NCI-H748 treated with DMSO at 0.1 percent for 48 hours (cell line): ENCODE results near the gene ABCG1.
"Not testable (repeated sequence)": the region's sequence is repeated elsewhere in the genome, so short reads cannot be mapped to it uniquely, and the experiment has no call there.

ENCODE experiments used
- DNase-seq: peaks from one replicate; lab custom pipeline; 2025; lab: John Stamatoyannopoulos, UW

ABCG1 gene

DNA sequence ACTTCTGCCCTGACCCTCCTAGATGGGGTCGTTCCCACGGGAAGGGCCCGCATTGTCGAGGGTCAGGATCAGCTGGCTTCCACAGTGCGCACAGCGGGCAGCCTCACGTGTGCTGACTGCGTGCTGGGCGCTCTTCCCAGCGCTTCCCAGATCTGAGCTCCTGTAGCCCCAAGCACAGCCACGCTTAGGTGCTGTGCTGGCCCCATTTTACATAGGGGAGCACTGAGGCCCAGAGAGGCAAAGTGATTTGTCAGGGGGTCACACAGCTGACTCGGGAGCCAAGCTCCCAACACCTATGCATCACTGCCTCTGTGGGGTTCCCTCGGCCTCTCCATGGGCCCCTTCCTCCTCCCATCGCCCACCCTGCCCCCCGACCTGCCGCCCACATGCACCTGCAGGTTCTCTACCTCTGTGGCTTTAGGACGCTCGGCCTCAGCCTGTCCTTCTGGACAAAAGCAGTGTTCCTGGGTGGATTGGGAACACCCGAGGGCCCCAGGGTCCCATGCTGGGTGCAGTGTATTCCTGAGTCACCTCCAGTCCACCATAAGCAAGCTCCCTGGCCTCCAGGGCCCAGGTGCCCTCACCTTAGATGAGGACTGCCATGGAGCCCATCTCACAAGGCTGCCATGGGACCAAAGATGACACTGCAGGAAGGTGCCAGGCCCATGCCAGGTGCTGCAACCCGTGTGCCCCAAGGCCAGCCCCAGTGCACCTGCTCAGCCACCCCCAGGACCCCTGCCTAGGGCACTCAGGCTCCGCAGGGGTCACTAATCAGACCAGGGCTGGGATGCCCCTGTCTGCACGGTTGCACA, 73.0 kb downstream of the ABCG1 start:
- no peak for DNase-seq

DNA sequence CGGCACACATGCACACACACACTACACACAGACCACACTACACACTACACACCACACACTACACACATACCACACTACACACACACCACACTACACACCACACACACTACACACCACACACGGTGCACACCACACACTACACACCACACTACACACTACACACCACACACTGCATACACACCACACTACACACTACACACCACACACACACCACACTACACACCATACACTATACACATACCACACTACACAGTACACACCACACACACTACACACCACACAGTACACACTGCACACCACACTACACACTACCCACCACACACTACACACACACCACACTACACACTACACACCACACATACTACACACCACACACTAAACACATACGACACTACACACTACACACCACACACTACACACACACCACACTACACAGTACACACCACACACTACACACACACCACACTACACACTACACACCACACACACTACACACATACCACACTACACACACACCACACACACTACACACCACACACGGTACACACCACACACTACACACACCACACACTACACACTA, 73.7 kb downstream of the ABCG1 start:
- DNase-seq, result not testable (repeated sequence)

DNA sequence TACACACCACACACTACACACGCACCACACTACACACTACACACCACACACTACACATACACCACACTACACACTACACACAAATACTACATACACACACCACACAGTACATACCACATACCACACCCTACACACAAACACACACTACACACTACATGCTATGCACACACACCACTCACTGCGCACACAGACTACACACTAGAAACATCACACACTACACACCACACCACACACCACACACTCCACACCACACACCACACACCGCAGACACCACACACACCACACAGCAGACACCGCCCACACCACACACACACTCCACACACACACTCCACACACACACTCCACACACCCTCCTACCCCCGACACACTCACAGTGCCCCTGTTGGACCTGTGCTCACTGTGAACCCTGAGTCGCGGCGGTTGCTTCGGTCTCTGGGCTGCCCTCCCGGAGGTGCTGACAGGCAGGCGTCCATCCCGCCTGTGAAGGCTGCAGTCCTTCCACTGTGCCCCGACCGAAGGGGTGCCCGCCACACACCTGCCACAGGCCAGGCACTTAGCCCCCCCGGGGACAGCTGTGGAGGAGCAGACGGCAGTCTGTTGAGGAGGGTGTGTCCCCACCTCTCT, 74.8 kb downstream of the ABCG1 start:
- DNase-seq, result no peak

DNA sequence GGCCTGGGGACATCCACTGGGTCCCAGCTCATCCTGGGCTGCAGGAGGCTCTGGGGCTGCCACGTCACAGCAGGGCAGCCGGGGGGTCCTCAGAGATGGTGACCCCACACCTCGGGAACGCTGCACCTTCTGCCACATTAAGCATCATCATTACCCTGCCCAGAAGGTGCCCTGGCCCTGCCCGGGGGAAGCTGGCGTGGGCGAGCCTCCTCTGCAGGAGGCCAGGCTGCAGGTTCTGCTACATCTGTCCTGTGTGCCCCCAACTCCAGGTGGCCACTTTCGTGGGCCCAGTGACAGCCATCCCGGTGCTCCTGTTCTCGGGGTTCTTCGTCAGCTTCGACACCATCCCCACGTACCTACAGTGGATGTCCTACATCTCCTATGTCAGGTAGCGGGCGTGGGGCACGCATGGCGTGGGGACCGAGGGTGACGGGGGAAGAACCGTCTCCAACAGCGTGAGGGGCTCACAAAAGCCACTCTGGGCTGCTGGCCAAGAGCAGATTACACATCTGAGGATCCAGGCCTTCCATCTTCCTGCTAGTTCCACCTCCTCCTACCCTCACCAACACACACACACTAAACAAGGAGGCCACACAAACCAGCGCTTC, 75.4 kb downstream of the ABCG1 start:
- DNase-seq, result no peak

DNA sequence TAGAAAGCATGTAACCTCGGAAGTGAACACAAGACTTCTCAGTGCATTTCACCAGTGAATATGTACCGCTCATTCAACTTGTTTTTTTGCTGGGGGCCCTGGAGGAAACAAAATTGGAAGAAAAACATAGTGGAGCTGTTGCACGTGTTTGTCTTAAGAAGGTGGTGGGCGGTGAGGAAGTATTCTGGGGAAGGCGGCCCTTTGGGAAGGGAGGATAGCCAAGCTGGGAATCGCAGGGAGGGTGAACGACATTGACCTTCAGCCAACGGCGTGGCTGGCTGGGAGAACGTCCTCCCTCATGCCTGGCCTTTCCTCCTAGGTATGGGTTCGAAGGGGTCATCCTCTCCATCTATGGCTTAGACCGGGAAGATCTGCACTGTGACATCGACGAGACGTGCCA, 76.9 kb downstream of the ABCG1 start:
- no peak for DNase-seq

DNA sequence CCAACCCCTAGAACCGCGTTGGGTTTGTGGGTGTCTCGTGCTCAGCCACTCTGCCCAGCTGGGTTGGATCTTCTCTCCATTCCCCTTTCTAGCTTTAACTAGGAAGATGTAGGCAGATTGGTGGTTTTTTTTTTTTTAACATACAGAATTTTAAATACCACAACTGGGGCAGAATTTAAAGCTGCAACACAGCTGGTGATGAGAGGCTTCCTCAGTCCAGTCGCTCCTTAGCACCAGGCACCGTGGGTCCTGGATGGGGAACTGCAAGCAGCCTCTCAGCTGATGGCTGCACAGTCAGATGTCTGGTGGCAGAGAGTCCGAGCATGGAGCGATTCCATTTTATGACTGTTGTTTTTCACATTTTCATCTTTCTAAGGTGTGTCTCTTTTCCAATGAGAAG, 77.6 kb downstream of the ABCG1 start:
- DNase-seq, result no peak

DNA sequence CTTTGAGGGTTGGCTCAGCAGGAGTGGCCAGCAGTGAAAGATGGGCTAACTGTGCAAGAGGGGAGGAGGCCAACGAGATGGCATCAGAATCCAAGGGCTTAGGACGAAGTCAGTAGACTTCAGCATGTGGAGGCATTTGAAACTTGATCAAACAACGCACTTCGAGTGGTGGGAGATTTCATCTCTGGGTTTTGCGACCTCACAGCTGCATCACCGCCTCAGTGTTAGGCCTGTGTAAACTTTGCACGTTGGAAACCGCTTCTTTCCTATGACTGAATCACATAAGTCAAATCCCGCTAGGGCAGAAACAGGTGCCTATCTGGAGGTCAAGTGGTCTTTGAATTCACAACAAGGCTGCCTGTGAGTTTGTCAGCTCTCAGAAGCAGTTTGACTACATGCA, 78.4 kb downstream of the ABCG1 start:
- no peak for DNase-seq

DNA sequence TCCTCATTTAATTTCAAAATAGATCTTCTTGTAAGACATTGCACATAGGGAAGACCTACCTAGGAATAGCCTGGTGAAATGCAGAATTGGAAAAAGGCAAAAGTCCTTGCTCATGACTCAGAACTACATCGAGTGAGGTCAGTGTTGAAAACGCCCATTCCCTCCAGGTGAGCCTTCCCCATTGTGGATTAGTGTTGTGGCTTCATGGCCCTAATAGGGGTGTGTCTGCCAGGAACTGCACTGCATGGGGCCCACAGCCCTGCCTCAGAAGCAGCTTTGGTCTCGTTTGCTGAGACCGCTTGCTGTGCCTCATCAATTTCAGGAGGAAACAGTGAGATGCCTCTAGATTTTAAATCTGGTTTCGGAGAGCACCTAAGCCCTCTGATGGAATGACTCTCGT, 79.3 kb downstream of the ABCG1 start:
- no peak for DNase-seq

DNA sequence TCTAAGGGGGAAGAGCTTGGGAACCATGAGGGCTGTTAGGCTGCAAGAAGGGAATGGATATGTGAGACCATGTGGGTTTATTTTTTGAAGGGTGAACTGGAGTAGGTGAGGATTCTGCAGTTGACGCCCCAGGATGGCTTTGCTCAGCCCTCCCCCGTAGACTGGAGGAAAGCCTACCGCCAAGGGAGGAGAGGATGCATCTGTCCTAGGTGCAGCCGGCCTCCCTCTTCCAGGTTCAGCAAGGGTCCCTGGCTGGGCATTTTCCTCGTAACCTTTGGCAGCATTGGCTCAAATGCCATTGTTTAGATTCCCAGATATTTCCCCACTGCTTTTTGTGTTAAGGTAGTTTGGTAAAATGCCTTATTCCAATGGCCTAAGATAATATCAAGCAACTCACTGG, 79.7 kb downstream of the ABCG1 start:
- DNase-seq, result no peak

DNA sequence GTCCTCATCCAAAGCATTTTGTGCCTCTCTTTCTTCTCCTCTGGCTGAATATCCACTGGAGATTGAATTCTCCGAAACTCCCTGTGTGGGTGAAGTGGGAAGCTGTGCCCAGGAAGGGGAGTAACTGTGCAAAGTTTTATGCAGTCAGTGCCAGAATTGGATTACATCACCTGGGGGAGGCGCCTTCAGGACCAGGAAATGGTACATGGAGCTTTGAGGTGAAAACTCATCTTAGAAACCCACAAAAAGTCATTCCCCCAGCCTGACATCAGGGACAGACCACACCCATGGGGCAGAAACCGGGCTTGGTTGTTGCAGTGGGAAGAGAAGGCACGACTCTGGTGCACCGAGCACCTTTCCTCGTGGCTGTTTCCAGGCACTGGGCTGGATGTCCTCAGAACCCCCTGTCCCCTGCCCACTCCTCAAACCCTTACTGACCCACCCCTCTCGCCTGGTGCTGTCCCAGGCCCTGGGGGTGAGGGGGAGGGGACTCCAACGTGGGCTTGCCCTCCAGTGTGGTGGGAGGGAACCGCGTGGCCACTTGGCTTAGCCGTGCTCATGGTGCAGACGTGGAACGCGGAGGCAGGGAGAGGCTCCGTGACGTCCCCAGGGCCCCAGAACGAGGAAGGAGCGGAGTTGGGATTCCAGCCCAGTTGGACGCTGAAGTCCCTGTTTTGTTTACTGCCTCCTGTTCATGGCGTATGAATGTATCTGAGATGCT, 80.5 kb downstream of the ABCG1 start:
- DNase-seq, result no peak

DNA sequence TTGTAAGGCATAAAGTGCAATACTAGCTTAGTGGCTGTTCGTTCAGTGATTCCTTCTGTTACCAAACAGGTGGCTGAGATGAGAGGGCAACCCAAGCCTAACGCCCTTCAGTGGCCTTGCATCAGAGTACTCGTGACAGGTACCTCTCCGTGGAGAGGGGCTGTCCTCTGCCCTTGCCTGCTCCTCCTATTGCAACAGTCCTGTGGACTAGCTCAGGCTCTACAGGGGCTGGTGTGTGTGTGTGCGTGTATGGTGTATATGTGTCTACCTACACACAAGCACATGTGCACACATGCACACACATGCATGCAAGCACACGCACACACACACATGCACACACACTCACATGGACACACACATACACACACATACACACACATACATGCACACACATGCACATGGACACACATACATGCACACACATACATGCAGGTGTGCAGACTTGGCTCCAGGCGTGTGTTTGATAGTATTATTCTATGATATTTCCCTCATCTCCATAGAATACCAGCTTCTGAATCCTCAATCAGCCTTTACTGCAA, 81.2 kb downstream of the ABCG1 start:
- no peak for DNase-seq

DNA sequence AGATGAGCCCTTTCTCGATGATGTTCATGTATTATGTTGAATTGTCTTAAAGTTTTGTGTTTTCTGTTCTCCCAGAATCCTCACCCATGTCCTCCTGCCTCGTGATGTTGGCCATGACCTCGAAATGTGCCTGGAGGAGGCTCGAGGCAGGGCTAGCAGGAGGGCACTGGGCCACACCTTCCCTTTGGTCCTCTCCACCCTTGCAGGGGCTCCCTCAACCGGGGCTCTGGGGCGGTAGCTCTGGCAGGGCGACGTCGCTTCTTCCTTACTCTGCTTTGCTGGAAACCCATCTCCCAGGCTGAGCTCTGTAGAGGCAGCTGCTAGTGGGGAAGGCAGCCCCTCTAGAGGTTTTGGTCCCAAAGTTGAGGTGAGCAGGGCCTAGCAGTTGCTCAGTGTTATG, 82.0 kb downstream of the ABCG1 start:
- DNase-seq, result no peak

DNA sequence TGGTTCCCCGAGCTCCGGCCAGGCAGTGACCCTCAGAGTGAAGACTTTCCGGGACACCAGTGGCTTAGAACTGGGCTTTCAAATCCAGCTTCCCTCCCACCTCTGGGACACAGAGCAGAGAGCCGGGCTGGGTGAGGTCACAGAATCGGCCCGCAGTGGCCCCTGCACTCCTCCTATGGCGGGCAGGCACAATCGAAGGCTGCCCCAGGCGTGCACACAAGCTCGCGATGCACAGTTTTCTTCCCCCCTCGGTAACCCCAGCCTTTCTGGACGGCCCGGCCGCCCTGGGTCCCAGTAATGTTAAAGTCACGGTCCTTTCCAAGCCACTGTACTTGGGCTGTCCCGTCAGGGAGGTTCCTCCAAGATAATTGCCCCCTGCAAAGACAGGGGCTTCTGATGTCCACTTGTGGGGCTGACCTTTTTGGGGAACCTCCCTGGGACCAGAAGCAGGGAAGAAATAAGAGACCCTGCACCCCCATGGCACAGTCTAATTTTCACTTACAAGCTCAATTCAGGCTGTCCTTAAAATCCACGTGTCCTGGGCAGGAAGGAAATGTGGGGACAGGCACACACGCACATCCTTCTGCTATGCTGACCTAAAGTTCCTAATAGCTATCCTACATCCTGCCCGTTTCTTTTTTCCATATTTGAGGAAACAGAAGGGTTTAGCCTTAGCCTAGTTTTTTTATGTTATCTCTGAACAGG, 82.6 kb downstream of the ABCG1 start:
- no peak for DNase-seq

DNA sequence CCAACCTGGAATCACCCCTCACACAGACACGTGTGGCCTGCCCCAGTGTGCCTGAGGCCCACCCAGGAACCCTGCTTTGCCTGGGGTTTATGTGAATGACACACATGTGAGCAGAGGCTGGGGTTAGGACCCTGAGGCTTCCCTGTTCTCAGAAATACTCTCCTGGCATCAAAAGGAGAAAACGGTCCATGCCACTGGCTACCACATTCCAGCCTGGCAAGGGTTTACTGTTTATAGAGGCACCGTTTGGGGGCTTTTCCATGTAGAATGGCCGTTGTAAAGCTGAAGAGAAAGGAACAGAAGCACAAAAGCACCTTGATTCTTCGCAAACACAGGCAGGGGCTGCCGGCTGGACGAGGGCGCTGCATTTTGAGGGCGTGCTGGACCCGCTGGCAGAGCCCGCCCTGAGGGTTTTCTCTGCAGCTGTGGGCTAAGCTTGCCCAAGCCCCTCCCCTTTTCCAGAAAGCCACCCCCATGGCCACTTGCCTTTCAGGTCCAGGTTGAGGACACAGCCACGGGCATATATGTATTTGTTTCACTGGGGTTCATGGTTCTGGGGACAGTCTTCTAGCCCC, 83.2 kb downstream of the ABCG1 start:
- DNase-seq, result no peak

DNA sequence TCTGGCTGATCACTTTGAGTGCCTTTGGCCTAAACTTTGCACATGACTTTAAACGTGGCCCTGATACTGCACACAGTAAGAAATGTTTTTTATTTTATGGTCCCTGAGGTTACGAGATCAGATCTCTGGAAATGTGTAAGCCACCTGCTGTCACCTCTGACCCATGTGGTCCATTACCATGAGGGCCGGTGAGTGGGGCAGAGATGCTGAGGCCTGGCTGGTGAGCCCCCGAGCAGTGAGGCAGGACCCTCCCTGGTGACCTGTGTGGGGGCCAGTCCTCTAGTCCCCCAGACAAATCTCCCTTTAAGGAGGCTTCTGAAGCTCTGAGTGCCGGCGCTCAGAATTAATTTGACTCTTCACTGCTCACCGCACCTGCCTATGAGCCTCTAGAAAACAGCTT, 83.9 kb downstream of the ABCG1 start:
- no peak for DNase-seq

DNA sequence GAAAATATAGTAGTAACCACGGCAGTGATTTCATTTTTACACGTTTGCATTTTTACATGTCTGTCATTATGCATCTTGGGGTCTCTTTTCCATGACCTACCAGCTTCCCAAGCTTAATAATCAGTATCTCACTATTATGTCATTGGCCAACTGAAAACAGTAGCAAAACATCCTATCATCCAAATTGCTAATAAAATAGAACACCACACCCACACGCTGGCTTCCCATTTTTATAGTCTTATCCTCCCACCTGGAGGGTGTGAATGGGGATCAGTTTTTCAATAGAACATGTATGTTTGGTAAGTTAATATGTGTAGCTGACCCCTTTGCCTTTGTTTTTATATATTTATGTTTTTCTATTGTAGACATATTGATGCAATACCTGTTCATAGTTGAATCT, 84.5 kb downstream of the ABCG1 start:
- no peak for DNase-seq

DNA sequence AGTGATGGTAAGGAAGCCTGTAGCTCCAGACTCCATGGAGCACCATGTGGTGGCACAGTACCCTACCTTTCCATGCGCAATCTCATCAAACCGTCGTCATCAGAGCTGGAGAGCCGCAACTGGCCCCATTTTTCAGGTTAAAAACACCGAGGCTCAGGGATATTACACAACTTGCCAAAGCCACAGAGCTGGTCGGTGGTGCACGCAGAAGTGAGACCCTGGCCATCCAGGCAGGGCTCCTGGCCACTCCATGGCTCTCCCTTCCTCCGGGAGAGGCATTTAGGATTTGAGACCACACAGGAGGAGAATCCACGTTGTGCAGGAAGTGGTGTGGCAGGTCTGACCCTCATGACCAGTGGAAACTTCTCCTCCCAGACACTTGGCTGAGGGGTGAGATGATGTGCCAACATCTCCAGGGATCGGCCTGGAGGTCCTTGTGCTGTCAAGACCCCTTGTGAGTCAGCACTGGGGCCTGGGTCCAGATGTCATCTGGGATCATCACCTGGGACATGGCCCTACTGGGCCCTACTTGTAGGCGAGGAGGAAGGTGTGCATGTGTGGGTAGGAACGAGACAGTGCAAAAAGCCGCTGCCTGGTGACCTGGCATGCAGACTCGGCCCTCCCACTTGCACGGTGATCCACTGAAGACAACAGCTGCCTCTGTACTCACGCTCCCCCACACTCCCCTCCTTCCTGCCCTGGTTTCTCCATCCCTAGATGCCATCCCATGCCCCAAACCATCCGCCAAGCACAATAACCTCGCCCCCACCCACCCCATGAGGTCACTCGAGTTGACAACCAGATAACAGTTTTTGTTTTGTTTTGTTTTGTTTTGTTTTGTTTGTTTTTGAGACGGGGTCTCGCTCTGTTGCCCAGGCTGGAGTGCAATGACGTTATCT, 85.9 kb downstream of the ABCG1 start:
- DNase-seq, result no peak

DNA sequence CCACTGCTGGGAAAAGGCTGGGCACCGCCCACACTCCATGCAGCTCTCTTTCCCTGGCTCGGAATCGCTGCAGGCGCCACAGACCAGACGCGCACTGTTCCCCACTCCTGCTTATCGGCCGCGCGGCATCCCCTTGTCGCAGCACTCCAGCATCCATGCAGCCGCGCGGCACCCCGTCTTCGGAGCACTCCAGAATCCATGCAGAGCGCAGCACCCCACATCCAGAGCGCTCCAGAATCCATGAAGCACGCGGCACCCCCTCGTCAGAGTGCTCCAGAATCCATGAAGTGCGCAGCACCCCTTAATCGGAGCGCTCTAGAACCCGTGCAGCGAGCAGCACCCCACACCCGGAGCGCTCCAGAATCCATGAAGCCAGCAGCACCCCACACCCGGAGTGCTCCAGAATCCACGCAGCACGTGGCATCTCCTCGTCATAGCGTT, 86.8 kb downstream of the ABCG1 start:
- DNase-seq, result no peak

DNA sequence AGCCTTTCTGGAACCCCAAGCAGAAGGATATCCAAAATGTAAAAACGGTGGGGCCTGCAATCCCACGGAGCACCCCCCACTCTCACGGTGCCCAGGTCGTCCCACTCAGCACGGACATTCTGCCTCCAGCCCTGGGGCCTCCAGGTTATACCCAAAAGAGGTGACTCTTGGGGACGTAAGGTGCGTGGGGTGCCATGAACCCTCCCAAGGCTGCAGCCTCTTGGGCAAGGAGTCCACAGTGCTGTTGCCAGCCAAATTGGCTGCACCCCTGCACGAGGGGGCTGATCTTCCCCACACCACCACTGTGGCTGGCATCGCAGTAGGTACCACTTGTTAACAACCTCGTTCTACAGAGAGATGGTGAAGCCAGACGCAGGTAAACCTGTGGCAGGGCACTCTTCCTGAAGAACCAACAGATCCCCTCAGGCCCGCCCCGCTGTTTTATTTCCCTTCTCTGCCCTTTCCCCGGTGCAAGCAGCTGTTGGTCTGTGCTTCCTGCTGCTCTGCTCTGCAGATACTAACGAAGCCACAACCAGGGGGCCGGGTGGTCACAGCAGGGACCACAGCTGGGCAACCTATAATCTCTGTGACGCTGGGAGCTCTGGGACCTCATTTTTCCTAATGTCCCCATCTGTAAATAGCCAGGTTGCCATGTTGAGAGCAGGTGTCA, 87.6 kb downstream of the ABCG1 start:
- DNase-seq, result no peak
